PC-9 (cell line): ENCODE measurements around the gene ANAPC10. TPM values are rescaled to one million over a fixed set of nuclear protein-coding genes. Genes with fewer than 3 reads are reported as not detected.

Source experiments
- BruUV-seq: library from RNA; stranded (reverse); fragments of 400-500 nt; replicated peaks from 2 replicates; lab custom pipeline; 2021; lab: Mats Ljungman, UMichigan
- CTCF ChIA-PET: fragments of 300-600 bp; sonication (Branson Sonifier 250); formaldehyde crosslinking; loops from one replicate; lab custom pipeline; 2022; ENCODE audit warnings: antibody characterized with exemption; lab: Charles Lee
- POLR2A ChIA-PET: fragments of 300-600 bp; sonication (Branson Sonifier 250); formaldehyde crosslinking; loops from one replicate; lab custom pipeline; 2022; ENCODE audit warnings: antibody characterized with exemption; ENCODE audit not compliant: unreplicated experiment; lab: Charles Lee
- DNase-seq, 2 experiments: peaks; one replicate each; pipeline versions ENCODE4 v3.0.0 to v3.0.0-alpha.2; 2015 to 2022; ENCODE audit warnings: mixed read lengths in 1 of 2
- H2AFZ ChIP-seq: fragments of 200-600 bp; sonication (generic); 2 replicates; pipeline ENCODE4 v1.8.1; 2017; ENCODE audit warnings: antibody characterized with exemption
- H3F3A ChIP-seq: fragments of 200-600 bp; sonication (generic); 2 replicates; pipeline ENCODE4 v1.8.1; 2017; ENCODE audit warnings: antibody characterized with exemption, mild to moderate bottlenecking, low read depth; ENCODE audit not compliant: insufficient read depth
- H3K27ac ChIP-seq: fragments of 200-600 bp; sonication (generic); 2 replicates; pipeline ENCODE4 v1.6.1; 2016; ENCODE audit warnings: mixed run types
- H3K27me3 ChIP-seq: fragments of 200-600 bp; sonication (generic); 2 replicates; pipeline ENCODE4 v1.6.1; 2016; ENCODE audit warnings: low read depth, mixed run types; ENCODE audit not compliant: insufficient read depth
- H3K36me3 ChIP-seq: fragments of 200-600 bp; sonication (generic); 2 replicates; pipeline ENCODE4 v1.6.1; 2016; ENCODE audit warnings: low read depth, mixed run types
- H3K4me1 ChIP-seq: fragments of 200-600 bp; sonication (generic); replicated peaks from 2 replicates; pipeline ENCODE4 v1.6.1; 2016; ENCODE audit warnings: mixed run types; ENCODE audit not compliant: insufficient read depth
- H3K4me2 ChIP-seq: fragments of 200-600 bp; sonication (generic); 2 replicates; pipeline ENCODE4 v1.6.1; 2017; ENCODE audit warnings: mixed run types
- H3K4me3 ChIP-seq: fragments of 200-600 bp; sonication (generic); 2 replicates; pipeline ENCODE4 v1.6.1; 2016; ENCODE audit warnings: mixed run types
- H3K79me2 ChIP-seq: fragments of 200-600 bp; sonication (generic); 2 replicates; pipeline ENCODE4 v1.6.1; 2017; ENCODE audit warnings: low read depth, mixed run types
- H3K9me2 ChIP-seq: fragments of 200-600 bp; sonication (generic); 2 replicates; pipeline ENCODE4 v1.8.1; 2017; ENCODE audit warnings: mild to moderate bottlenecking; ENCODE audit not compliant: insufficient read depth
- H3K9me3 ChIP-seq: fragments of 200-600 bp; sonication (generic); 2 replicates; pipeline ENCODE4 v1.8.1; 2016; ENCODE audit warnings: low read depth; ENCODE audit not compliant: insufficient read depth
- H4K20me1 ChIP-seq: fragments of 200-600 bp; sonication (generic); 2 replicates; pipeline ENCODE4 v1.8.1; 2017; ENCODE audit not compliant: insufficient read depth
- EZH2 ChIP-seq: fragments of 200-600 bp; sonication (generic); IDR thresholded peaks from 2 replicates; pipeline ENCODE4 v1.8.0; 2017; ENCODE audit warnings: antibody characterized with exemption, low read depth
- intact Hi-C: fragments of 100-400 bp; cut with micrococcal nuclease; formaldehyde crosslinking; loops from one replicate; pipeline ENCODE4 v1.10.0; 2022; ENCODE audit not compliant: unreplicated experiment
- total RNA-seq: library from RNA; stranded (reverse); gene quantifications from 2 replicates; pipeline ENCODE4 v1.2.3, GENCODE V29; 2021
- TF ChIP-seq, protein P1 (sequence below): fragments of 200-600 bp; sonication (generic); conservative IDR thresholded peaks from 2 replicates; pipeline ENCODE4 v1.6.1; 2017; ENCODE audit warnings: mixed run types, antibody characterized with exemption, mild to moderate bottlenecking, moderate library complexity

ANAPC10 gene
- total RNA-seq, 1 experiment from 2014 or later = 20.2 TPM

DNA sequence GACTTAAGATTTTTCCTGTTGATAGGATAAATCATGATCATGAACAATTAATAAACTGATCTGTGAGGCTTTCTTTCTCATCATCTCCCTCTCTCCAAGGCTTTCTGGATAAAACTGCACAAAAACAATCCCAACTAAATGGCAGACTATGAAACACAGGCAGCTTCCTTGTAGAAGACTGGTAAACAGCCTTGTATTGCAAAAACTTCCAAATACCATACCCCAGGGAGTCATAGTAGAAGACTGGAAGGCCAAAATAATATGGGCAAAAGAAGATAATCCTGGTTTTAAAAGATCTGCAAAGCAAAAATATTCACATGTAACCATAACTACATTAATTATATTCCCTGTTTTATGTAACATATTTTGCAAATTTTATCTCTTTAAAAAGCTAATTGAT is 113.0 kb downstream of the ANAPC10 start:
- ChIA-PET POLR2A (no interaction called here), CTCF (no interaction called here)
- Histone ChIP-seq H3K4me3 (no peak overlapping the region), H3K27me3 (no peaks in the 10 kb centered on the region), H3K4me1 (no peaks in the 10 kb centered on the region), H4K20me1 (no peaks in the 10 kb centered on the region), H3K9me3 (no peaks in the 10 kb centered on the region), H3K79me2 (no peaks in the 10 kb centered on the region), H3K4me2 (no peak overlapping the region), H3F3A (no peaks in the 10 kb centered on the region), H3K27ac (no peak overlapping the region), H3K36me3 (no peaks in the 10 kb centered on the region), H2AFZ (no peak overlapping the region), H3K9me2 (no peaks in the 10 kb centered on the region)
- no TSS peak for BruUV-seq
- TF ChIP-seq EZH2 = no peak
- TF ChIP-seq, protein P1, sequence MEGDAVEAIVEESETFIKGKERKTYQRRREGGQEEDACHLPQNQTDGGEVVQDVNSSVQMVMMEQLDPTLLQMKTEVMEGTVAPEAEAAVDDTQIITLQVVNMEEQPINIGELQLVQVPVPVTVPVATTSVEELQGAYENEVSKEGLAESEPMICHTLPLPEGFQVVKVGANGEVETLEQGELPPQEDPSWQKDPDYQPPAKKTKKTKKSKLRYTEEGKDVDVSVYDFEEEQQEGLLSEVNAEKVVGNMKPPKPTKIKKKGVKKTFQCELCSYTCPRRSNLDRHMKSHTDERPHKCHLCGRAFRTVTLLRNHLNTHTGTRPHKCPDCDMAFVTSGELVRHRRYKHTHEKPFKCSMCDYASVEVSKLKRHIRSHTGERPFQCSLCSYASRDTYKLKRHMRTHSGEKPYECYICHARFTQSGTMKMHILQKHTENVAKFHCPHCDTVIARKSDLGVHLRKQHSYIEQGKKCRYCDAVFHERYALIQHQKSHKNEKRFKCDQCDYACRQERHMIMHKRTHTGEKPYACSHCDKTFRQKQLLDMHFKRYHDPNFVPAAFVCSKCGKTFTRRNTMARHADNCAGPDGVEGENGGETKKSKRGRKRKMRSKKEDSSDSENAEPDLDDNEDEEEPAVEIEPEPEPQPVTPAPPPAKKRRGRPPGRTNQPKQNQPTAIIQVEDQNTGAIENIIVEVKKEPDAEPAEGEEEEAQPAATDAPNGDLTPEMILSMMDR = no peak
- intact Hi-C loops = no loop called here
- no peak for DNase-seq

DNA sequence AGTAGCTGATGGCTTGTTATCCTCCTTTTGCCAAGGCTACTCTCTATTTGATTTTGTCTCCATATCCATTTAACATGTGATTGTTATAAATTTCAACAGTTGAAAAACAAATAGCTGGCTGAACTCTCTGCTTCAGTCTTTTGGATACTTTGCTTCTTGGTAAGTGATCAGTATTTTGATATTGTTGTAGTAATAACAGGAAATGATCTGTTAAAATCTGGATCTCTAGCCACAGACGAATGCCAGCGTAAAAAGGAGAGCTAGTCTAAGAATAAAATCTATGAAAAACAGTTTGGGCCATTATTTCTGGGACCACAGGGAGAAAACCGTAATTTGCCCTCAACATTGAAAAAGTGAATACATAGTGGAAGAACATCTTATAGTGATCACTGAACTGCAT is 113.8 kb downstream of the ANAPC10 start:
- no peak for DNase-seq
- intact Hi-C loops = no loop called here
- H4K20me1 ChIP-seq = no peaks in the 10 kb centered on the region
- BruUV-seq = no TSS peak
- H3K27ac ChIP-seq = no peak overlapping the region
- H3K36me3 ChIP-seq = no peaks in the 10 kb centered on the region
- no peaks in the 10 kb centered on the region for H3K9me2 ChIP-seq
- CTCF ChIA-PET = no interaction called here
- no peak overlapping the region for H2AFZ ChIP-seq
- H3K4me3 ChIP-seq = no peak overlapping the region
- H3K79me2 ChIP-seq = no peaks in the 10 kb centered on the region
- no peaks in the 10 kb centered on the region for H3K9me3 ChIP-seq
- H3K4me2 ChIP-seq = no peak overlapping the region
- no peaks in the 10 kb centered on the region for H3K4me1 ChIP-seq
- no peaks in the 10 kb centered on the region for H3K27me3 ChIP-seq
- TF ChIP-seq, protein P1 = no peak
- no peak for TF ChIP-seq EZH2
- POLR2A ChIA-PET = no interaction called here
- H3F3A ChIP-seq = no peaks in the 10 kb centered on the region

DNA sequence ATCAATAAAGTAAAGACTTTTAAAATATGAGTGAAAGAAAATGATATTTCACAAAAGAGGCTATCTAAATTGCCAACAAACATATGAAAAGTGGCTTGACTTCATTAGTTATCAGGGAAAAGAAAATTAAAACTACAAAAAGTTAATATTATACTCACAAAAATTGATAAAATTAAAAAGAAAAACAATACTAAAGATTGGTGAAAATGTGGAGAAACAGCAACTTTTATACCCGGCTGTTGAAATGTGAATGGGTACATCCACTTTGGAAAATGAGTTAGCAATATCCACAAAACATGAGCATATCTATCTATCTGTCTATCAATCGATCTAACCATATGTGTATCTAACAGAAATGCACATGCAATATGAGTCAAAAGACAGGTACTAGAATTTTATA is 122.3 kb downstream of the ANAPC10 start:
- Histone ChIP-seq H3K27ac (no peak overlapping the region), H3K27me3 (no peaks in the 10 kb centered on the region), H3K79me2 (no peaks in the 10 kb centered on the region), H3F3A (no peaks in the 10 kb centered on the region), H3K9me2 (no peaks in the 10 kb centered on the region), H4K20me1 (no peaks in the 10 kb centered on the region), H3K4me3 (no peak overlapping the region), H2AFZ (no peak overlapping the region), H3K4me2 (no peak overlapping the region), H3K9me3 (no peaks in the 10 kb centered on the region), H3K4me1 (no peaks in the 10 kb centered on the region), H3K36me3 (no peaks in the 10 kb centered on the region)
- CTCF ChIA-PET = no interaction called here
- intact Hi-C loops = no loop called here
- BruUV-seq = no TSS peak
- no peak for DNase-seq
- TF ChIP-seq, protein P1 = no peak
- no peak for TF ChIP-seq EZH2
- POLR2A ChIA-PET = no interaction called here
